GM04504 (cell line): ENCODE measurements around the gene MNAT1.
A peak's percentile ranks its signal among the peaks of the same experiment; 100 is the strongest.
"Not testable (repeated sequence)": the region's sequence is repeated elsewhere in the genome, so short reads cannot be mapped to it uniquely, and the experiment has no call there.

Experiments
- DNase-seq: peaks from one replicate; pipeline ENCODE4 v3.0.0-alpha.2; 2012; ENCODE audit warnings: low read depth

The MNAT1 gene

GRCh38 chr14:60805841-60806430 lies 71.4 kb downstream of the MNAT1 start:
- DNase-seq: peak; percentile 15

- no peak for DNase-seq
These were observed 72.7 kb downstream of the MNAT1 start for GRCh38 chr14:60807247-60807646.

- no peak for DNase-seq
These were observed 73.4 kb downstream of the MNAT1 start for GRCh38 chr14:60807971-60808370.

- DNase-seq: no peak
These were observed 78.4 kb downstream of the MNAT1 start for GRCh38 chr14:60812987-60813386.

DNA sequence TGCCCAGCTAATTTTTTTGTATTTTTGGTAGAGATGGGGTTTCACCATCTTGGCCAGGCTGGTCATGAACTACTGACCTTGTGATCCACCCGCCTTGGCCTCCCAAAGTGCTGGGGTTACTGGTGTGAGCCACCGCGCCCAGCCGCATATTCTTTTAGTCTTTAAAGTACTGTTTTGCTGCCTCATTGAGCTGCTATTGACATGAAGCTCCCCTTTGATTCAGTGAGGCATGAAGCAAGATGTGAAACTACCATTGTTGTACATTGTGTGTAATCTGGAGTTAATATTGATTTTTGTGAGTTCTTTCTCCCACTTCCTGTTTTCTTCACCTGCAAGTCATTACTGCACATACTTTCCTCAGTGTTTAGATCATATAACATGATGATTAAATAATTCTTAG lies 80.8 kb downstream of the MNAT1 start:
- no peak for DNase-seq

DNA sequence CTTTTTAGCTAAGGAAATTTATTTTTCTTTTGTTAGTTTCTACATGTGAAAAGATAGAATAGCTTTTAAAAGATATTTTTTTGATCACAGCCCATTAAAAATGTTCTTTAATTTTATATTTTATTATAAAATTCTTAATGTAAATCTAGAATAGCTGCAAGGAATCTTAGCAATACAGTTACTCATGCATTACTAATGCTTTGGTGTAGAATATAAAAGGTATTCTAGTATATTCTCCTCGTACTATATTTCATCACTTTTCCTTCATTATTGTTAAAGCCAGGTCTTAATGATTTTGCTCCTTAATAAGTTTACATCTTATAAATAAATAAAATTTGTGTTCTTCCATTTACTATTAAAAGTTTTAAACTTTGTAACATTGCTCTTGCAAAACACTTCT lies 82.6 kb downstream of the MNAT1 start:
- no peak for DNase-seq

- DNase-seq: no peak
These were observed 85.0 kb downstream of the MNAT1 start for GRCh38 chr14:60819575-60819974.

- DNase-seq: no peak
These were observed 104.0 kb downstream of the MNAT1 start for GRCh38 chr14:60838601-60839000.

GRCh38 chr14:60839057-60839456 lies 104.5 kb downstream of the MNAT1 start:
- no peak for DNase-seq

DNA sequence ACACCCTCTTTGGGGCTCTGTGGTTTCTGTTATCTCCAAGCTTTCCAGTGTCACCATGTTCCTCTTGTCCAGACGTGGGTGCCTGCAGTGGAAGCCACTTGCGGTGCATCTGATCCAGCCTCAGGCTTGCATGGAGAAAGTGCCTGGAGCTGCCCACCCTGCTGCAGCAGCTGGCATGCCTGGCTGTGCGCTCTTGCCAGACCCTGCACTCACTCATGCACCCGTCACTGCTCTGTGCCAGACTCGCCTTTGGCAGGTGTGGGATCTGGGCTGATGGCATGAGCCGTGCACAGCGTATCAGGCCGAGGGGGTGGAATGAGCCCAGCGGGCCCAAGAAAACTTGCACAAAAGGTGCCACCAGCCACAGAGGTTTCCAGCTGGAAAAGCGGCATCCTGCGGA lies 105.1 kb downstream of the MNAT1 start:
- no peak for DNase-seq

GRCh38 chr14:60840313-60840712 lies 105.8 kb downstream of the MNAT1 start:
- no peak for DNase-seq

GRCh38 chr14:60845523-60845922 lies 111.0 kb downstream of the MNAT1 start:
- no peak for DNase-seq

DNA sequence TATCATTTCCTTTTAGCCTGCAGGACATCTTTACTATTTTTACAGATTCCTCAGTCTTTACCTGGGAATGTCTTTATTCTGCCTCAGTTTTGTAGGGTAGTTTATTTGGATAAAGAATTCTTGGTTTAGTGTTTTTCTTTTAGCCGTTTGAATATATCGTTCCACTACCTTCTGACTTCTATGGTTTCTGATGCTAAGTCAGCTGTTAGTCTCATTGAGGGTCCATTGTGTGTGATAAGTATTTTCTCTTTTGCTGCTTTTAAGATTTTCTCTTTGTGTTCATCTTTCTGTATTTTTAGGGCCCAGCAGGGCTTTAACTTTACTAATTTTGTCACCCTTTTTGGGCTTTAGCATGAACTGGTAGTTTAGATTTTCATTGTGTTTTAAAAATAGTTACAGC lies 113.5 kb downstream of the MNAT1 start:
- DNase-seq: no peak

DNA sequence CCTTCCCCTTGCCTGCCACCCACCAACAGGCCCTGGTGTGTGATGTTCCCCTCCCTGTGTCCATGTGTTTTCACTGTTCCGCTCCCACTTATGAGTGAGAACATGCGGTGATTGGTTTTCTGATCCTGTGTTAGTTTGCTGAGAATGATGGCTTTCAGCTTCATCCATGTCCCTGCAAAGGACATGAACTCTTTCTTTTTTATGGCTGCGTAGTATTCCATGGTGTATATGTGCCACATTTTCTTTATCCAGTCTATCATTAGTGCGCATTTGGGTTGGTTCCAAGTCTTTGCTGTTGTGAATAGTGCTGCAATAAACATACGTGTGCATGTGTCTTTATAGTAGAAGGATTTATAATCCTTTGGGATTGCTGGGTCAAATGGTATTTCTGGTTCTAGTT lies 117.1 kb downstream of the MNAT1 start:
- not testable (repeated sequence) for DNase-seq

DNA sequence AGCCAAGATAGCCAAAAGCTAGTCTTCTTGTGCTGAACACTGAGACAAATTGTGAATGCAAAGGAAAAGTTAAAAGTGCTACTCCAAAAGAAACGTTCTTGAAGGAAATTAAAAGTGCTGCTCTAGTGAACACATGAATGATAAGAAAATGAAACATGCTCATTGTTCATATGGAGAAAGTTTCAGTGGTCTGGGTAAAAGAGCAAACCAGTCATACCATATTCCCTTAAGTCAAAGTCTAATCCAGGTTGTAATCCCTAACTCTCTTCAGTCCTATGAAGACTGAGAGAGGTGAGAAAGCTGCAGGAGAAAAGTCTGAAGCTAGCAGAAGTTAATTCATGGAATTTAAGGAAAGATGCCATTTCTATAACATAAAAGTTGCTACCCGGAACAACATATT lies 121.5 kb downstream of the MNAT1 start:
- DNase-seq: no peak

GRCh38 chr14:60859525-60859924 lies 125.0 kb downstream of the MNAT1 start:
- DNase-seq: no peak

DNA sequence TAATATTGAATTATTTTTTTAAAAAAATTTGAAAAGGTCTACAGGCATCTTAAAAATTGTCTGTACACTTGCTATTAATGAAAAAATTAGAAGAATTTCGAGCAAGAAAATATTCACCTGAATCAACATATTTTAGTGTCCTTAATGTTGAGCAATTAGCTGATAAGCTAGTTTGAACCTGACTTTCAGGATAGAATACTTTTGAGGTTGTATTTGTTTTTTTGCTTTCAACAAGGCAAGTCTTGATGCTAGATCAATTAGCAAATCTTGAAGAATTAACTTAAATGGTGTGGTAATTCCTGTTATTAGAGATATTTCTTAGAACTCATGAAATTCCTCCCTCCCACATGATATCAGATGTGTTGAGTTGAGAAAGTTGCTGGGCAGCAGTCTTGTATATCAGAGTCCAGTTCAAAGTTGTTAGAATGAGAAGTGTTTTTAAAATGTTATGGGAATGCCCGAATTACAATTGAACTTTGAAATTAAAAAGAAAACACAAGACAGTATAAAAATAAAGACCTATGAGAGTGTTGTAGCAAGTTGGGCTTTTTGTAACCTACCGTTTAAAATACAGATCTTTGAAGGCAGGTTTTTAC lies 127.1 kb downstream of the MNAT1 start:
- no peak for DNase-seq

DNA sequence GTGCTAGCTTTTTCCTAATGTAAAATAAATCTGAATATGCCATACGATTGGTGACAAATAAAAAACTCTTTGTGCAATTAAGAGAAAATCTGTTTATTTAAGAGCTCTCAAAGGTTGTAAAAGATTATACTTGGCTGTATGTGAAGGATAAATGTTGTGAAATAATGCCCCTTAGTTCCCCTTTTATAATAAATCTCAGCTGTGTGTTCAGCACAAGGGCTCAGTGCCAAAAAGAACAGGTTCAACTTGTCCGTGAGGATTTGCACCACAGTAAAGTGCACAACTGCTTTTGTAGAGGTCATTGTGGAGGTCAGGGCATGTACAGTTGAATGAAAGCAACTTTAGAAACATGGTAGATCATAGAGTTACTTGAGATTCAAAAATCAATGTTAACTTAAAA lies 127.7 kb downstream of the MNAT1 start:
- no peak for DNase-seq

DNA sequence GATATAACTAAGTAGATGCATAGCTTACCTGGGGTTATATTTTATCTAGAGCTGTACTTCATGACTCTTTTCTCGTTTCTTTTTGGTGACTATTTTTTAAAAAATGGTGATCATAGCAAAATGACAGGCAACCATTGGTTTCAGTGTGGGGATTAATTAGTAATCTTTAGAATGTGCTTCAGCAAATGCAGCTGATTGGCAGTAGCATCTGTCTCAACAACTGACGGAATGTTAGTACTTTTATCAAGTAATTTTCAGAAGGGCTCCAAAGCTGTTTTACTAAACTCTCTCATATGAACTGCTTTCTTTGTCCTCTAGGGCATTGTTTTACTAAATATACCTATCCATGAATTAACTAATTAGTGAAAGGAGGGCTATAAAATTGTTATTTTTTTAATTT lies 128.7 kb downstream of the MNAT1 start:
- no peak for DNase-seq

- no peak for DNase-seq
These were observed 131.0 kb downstream of the MNAT1 start for GRCh38 chr14:60865378-60866127.

DNA sequence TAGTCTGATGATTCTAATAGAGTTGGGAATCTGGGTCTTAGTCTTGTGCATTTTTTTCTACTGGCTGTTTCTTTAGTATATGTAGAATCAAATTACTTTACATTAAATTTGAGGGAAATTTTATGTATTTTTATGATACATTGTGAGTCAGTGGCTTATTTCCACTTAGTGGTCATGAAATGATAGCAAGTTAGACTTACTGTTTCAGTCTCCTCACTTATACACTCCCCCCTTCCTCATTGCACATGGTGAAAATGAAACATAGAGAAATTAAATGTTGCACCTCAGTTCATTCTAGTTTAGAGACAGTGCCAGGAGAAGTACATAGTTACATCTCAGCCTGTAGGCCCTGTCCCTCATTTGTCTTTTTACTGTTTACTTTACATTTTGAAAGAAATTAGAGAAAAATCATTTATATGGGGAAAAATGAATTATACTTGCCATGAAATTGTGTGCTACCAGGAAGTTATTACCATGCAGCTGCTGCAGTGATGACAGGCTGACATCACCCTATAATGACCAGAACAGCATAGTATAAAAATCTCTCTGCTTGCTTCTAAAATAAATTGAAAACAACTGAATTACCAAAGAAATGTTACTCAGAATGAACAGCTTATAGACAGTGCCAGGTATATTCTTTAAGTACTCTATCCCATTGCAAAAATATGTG lies 133.1 kb downstream of the MNAT1 start:
- no peak for DNase-seq

GRCh38 chr14:60878121-60878520 lies 143.6 kb downstream of the MNAT1 start:
- DNase-seq: no peak

DNA sequence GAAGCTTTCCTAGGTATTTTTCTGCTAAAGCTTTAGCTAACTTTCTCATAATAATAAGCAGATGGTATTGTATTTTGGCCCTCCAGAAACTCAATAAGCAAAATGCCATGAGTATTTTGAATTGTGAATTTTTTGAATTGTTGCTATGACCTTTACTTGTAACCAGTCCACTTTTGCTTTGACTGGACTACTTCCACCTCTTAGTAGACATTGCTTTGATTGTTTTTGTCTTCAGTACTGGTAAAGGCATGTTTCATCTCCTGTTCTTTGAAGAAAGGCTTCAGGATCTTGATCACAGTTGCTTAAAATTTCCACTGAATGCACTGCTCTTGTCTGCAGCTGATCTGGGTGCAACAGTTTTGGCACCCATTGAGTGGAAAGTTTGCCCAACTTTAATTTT lies 144.0 kb downstream of the MNAT1 start:
- no peak for DNase-seq
